H7 (cell line): Measurements from ENCODE around the gene SUMO2. TPM values are rescaled to one million over a fixed set of nuclear protein-coding genes. Genes with fewer than 3 reads are reported as not detected.
"Not testable (repeated sequence)": the region's sequence is repeated elsewhere in the genome, so short reads cannot be mapped to it uniquely, and the experiment has no call there.

Experiments used
- DNase-seq: peaks from one replicate; pipeline ENCODE4 v3.0.0; 2012
- H3K27me3 ChIP-seq: 2 replicates; pipeline ENCODE4 v1.6.0; 2011; ENCODE audit warnings: mild to moderate bottlenecking, low read length; ENCODE audit not compliant: control insufficient read depth, insufficient read depth
- H3K36me3 ChIP-seq: replicated peaks from 2 replicates; pipeline ENCODE4 v1.5.1; 2011; ENCODE audit warnings: low read length; ENCODE audit not compliant: control insufficient read depth, insufficient read depth
- H3K4me3 ChIP-seq: 2 replicates; pipeline ENCODE4 v1.5.1; 2011; ENCODE audit warnings: low read depth, mild to moderate bottlenecking, control low read depth, low read length, moderate library complexity; ENCODE audit not compliant: insufficient read depth
- total RNA-seq: library from RNA; depleted of rRNA; stranded (reverse); fragments of >200 nt; shearing (Covaris generic); gene quantifications from 2 replicates; pipeline ENCODE4 v1.2.3, GENCODE V29; 2014

The SUMO2 gene
- total RNA-seq, 1 experiment from 2014 or later, result 329 TPM

DNA sequence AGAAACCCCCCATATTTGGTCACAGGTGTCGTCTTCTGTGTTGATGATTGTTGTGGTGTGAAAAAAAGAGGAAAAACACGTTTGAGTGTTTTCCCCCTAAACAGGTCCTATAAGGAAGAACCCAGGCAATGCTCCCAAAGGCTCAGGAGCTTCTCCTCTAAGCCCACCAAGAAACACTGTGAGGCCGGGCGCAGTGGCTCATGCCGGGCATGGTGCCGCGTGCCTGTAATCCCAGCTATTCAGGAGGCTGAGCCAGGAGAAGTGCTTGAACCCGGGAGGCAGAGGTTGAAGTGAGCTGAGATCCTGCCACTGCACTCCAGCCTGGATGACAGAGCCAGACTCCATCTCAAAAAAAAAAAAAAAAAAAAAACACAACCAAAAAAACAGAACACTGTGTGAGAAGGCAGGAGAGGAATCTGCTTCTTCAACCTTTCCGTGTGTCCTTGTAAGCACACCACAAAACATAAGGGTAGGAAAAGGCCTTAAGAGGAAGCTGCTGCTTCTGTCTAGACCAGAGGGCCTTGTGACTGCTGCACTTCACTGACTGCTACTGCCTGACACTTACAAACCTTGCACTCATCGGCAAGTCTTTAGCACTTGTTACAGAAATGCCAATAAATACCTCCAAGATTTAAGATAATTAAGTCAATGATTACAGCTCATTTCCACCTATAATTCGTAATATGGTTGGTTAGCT is 37.8 kb downstream of the SUMO2 start:
- Histone ChIP-seq H3K4me3 (no peak overlapping the region), H3K27me3 (no peaks in the 10 kb centered on the region), H3K36me3 (peaks cover 45% of the 10 kb centered on the region)
- no peak for DNase-seq

DNA sequence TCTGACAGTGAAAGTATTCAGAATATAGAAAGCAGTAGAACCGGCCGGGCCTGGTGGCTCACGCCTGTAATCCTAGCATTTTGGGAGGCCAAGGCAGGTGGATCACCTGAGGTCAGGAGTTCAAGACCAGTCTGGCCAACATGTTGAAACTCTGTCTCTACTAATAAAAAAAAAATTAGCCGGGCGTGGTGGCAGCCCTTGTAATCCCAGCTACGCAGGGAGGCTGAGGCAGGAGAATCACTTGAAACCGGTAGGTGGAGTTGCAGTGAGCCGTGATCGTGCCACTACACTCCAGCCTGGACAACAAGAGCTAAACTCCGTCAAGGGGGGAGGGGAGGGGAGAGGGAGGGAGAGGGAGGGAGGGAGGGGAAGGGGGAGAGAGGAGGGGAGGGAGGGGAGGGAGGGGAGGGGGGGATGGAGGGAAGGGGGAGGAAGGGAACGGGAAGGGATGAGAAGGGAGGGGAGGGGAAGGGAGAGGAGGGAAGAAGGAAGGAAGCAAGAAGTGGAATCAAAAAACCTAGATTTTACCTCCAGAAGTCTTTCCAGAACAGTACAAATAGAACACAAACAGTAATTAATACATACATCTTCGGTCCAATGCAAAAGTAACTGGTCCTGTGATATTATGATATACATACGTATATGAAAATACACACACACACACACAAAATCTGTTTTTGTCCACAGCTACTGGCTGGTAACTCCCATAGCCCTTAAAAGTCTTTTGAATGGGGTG is 40.4 kb downstream of the SUMO2 start:
- DNase-seq, result peak; percentile 21
- Histone ChIP-seq H3K4me3 (no peak overlapping the region), H3K27me3 (no peaks in the 10 kb centered on the region), H3K36me3 (peaks cover 49% of the 10 kb centered on the region)

DNA sequence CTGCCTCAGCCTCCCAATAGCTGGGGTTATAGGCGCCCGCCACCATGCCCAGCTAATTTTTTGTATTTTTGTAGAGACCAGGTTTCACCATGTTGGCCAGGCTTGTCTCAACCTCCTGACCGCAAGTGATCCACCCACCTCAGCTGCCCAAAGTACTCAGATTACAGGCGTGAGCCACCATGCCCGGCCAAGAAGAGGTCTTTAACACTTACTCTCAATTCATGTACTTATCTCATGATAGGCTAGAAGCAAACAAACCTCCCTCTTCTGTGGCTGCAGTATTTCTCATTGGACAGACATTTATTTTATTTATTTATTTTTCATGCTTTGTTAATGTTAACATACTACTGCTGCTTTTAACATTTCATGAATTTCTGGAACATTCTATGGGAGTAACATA is 44.2 kb downstream of the SUMO2 start:
- Histone ChIP-seq H3K4me3 (no peak overlapping the region), H3K36me3 (peaks cover 34% of the 10 kb centered on the region), H3K27me3 (no peaks in the 10 kb centered on the region)
- DNase-seq, result no peak

DNA sequence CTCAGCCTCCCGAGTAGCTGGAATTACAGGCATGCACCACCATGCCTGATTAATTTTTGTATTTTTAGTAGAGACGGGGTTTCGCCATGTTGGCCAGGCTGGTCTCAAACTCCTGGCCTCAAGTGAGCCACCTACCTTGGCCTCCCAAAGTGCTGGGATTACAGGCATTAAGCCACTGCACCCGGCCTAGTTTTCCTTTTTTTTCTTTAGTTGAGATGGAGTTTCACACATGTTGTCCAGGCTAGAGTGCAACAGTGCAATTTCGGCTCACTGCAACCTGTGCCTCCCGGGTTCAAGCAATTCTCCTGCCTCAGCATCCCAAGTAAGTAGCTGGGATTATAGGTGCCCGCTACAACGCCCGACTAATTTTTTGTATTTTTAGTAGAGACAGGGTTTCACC is 45.0 kb downstream of the SUMO2 start:
- H3K27me3 ChIP-seq, DNase-seq, H3K4me3 ChIP-seq: not testable (repeated sequence)
- H3K36me3 ChIP-seq, result peaks cover 31% of the 10 kb centered on the region

DNA sequence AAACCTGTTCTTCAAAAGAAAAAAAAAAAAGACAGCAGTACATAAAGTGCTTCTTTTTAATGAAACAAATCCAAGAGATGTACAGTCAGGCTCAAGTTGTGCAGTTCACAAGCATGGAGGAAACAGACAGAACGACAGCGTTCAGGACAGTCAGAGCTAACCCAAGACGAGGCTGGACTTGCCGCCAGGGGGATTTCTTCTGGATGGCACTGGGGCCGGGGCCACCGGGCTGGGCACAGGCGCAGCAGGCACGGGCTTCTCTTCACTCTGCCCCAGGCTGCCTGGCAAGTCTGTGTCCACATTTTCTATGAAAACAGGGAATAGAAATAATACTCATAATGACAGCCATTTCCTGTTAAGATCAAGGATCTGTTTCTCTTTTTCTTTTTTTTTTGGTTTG is 46.8 kb downstream of the SUMO2 start:
- H3K4me3 ChIP-seq, result no peak overlapping the region
- H3K36me3 ChIP-seq, result peaks cover 25% of the 10 kb centered on the region
- no peaks in the 10 kb centered on the region for H3K27me3 ChIP-seq
- no peak for DNase-seq

DNA sequence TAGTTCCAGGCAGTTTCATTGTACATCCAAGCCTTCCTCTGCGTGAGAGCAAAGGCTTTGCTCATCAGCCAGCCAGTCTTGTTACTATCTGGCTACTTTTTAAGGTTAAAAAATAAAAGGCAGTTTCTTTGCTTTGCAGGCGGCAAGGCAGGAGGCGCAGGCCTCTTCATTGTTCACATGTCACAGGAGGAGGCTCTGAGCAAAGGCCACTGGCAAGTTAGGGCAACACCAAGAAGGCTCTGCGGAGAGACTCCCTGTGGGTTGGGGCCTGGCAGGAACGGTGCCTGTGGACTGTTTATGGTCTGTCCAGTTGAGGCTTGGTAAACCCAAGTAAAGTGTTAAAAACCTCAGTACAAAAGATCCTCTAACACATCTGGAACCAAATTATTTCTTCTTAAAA is 47.3 kb downstream of the SUMO2 start:
- Histone ChIP-seq H3K4me3 (no peak overlapping the region), H3K36me3 (peaks cover 22% of the 10 kb centered on the region), H3K27me3 (no peaks in the 10 kb centered on the region)
- DNase-seq, result no peak

DNA sequence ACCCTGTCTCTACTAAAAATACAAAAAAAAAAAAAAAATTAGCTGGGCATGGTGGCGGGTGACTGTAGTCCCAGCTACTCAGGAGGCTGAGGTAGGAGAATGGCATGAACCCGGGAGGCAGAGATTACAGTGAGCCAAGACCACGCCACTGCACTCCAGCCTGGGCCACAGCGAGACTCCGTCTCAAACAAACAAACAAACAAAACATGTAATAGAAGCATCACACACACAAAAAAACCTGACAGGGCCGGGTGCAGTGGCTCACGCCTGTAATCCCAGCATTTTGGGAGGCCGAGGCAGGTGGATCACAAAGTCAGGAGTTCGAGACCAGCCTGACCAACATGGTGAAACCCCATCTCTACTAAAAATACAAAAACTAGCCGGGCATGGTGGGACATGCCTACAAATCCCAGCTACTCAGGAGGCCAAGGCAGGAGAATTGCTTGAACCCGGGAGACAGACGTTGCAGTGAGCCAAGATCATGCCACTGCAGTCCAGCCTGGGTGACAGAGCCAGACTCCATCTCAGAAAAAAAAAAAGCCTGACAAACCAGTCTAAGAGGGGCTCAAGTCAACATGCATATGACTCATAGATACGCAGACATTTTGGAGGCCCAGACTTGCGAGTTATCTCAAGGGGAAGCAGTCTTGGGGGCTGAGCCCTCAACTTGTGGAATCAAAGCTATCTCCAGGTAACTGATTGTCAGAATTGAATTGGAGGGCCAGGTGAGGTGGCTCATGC is 49.0 kb downstream of the SUMO2 start:
- H3K4me3 ChIP-seq, DNase-seq, H3K27me3 ChIP-seq: not testable (repeated sequence)
- peaks cover 19% of the 10 kb centered on the region for H3K36me3 ChIP-seq

DNA sequence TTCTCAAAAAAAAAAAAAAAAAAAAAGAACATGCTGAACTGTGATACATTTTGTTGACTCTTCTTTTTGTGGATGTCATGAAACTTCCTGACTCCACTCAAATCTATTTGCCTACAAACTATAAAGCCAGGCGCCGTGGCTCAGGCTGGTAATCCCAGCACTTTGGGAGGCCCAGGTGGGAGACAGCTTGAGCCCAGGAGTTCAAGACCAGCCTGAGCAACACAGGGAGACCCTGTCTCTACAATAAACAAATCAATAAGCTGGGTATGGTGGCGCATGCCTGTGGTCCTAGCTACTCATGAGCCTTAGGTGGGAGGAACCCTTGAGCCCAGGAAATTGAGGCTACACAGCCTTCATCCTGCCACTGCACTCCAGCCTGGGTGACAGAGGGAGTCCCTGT is 49.8 kb downstream of the SUMO2 start:
- peaks cover 17% of the 10 kb centered on the region for H3K36me3 ChIP-seq
- no peaks in the 10 kb centered on the region for H3K27me3 ChIP-seq
- no peak overlapping the region for H3K4me3 ChIP-seq
- no peak for DNase-seq

DNA sequence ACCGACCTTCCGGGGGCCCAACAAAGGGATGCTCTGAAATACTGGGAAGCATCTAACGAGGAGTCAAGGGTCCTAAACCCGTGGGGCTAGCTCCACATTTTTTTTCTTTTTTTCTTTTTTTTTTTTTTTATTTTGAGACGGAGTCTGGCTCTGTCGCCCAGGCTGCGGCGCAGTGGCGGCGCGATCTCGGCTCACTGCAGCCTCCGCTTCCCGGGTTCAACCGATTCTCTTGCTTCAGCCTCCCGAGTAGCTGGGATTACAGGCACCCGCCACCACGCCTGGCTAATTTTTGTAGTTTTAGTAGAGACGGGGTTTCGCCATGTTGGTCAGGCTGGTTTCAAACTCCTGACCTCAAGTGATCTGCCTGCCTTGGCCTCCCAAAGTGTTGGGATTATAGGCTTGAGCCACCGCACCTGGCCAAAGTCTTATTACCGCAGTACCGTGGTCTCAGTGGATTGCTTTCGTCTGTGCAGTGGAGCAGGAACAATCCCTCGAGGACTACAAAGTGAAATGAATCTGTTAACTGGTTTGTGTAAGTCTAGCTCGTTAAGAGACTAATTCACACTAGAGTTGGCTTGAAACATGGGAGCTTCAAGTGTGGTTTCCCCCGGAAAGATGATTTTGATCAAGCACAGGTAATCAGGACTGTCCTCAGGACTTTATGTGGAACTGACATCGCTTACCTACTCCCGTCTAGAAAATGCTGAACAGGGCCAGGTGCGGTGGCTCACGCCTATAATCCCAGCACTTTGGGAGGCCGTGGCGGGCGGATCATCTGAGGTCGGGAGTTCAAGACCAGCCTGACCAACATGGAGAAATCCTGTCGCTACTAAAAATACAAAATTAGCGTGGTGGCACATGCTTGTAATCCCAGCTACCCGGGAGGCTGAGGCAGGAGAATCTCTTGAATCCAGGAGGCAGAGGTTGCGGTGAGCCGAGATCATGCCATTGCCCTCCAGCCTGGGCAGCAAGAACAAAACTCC is 50.5 kb downstream of the SUMO2 start:
- Histone ChIP-seq H3K36me3 (peaks cover 17% of the 10 kb centered on the region), H3K4me3 (peak overlapping the region; percentile 80)
- not testable (repeated sequence) for H3K27me3 ChIP-seq, DNase-seq

GRCh38 chr17:75131278-75132017 is 51.3 kb downstream of the SUMO2 start, which contains the start of gene NT5C:
NT5C (minus strand) TSS chr17:75131742; CDS start chr17:75131707, 35 bp downstream.
- Histone ChIP-seq H3K27me3 (no peaks in the 10 kb centered on the region), H3K36me3 (peaks cover 15% of the 10 kb centered on the region), H3K4me3 (peak within 1 kb of the TSS; percentile 80)
- peak; percentile 97 for DNase-seq

GRCh38 chr17:75130632-75131277 is 52.0 kb downstream of the SUMO2 start:
- peak; percentile 92 for DNase-seq
- H3K27me3 ChIP-seq, result no peaks in the 10 kb centered on the region
- peak overlapping the region; percentile 80 for H3K4me3 ChIP-seq

GRCh38 chr17:75130059-75130631 is 52.6 kb downstream of the SUMO2 start:
- peaks cover 9% of the 10 kb centered on the region for H3K36me3 ChIP-seq
- H3K4me3 ChIP-seq, result peak overlapping the region; percentile 80
- no peaks in the 10 kb centered on the region for H3K27me3 ChIP-seq
- no peak for DNase-seq

More at GRCh38 chr17:75130632-75131277, 52.0 kb downstream of the SUMO2 start:
- H3K36me3 ChIP-seq, result peaks cover 14% of the 10 kb centered on the region

- H3K36me3 ChIP-seq, result peaks cover 8% of the 10 kb centered on the region
- DNase-seq, result no peak
- H3K27me3 ChIP-seq, result no peaks in the 10 kb centered on the region
- no peak overlapping the region for H3K4me3 ChIP-seq
Observed at GRCh38 chr17:75129576-75129975, 53.2 kb downstream of the SUMO2 start.
